ENCODE data around the gene STAT4.
"Not testable (repeated sequence)": the region's sequence is repeated elsewhere in the genome, so short reads cannot be mapped to it uniquely, and the experiment has no call there.

Gene STAT4

GRCh38 chr2:191013932-191014652, 136.7 kb downstream of the STAT4 start, which contains the start of gene STAT1:
TSS of gene STAT1 (minus strand) at chr2:191014171. CDS start at chr2:191010003, 4,168 bp downstream.
- DNase-seq (ENCODE audit: low read depth): peak; percentile 97

- no peak for DNase-seq (ENCODE audit: low read depth)
These were observed 137.2 kb downstream of the STAT4 start for GRCh38 chr2:191013682-191013931.

- no peak for DNase-seq (ENCODE audit: low read depth)
These were observed 137.7 kb downstream of the STAT4 start for GRCh38 chr2:191012845-191013681.

- DNase-seq (ENCODE audit: low read depth): no peak
These were observed 138.4 kb downstream of the STAT4 start for GRCh38 chr2:191012346-191012745.

- DNase-seq (ENCODE audit: low read depth): no peak
These were observed 139.6 kb downstream of the STAT4 start for GRCh38 chr2:191010887-191011885.

GRCh38 chr2:191009541-191010374, 141.0 kb downstream of the STAT4 start:
- no peak for DNase-seq (ENCODE audit: low read depth)

GRCh38 chr2:191008286-191008685, 142.5 kb downstream of the STAT4 start:
- DNase-seq (ENCODE audit: low read depth): no peak

- DNase-seq (ENCODE audit: low read depth): no peak
These were observed 143.6 kb downstream of the STAT4 start for GRCh38 chr2:191006997-191007783.

GRCh38 chr2:191006297-191006696, 144.5 kb downstream of the STAT4 start:
- no peak for DNase-seq (ENCODE audit: low read depth)

- DNase-seq (ENCODE audit: low read depth): no peak
These were observed 147.1 kb downstream of the STAT4 start for GRCh38 chr2:191003405-191004309.

GRCh38 chr2:191001624-191002023, 149.2 kb downstream of the STAT4 start:
- DNase-seq (ENCODE audit: low read depth): no peak

GRCh38 chr2:191001032-191001431, 149.8 kb downstream of the STAT4 start:
- no peak for DNase-seq (ENCODE audit: low read depth)

- no peak for DNase-seq (ENCODE audit: low read depth)
These were observed 150.7 kb downstream of the STAT4 start for GRCh38 chr2:190999949-191000665.

- no peak for DNase-seq (ENCODE audit: low read depth)
These were observed 151.7 kb downstream of the STAT4 start for GRCh38 chr2:190999058-190999457.

- no peak for DNase-seq (ENCODE audit: low read depth)
These were observed 153.2 kb downstream of the STAT4 start for GRCh38 chr2:190997526-190998113.

- DNase-seq (ENCODE audit: low read depth): no peak
These were observed 153.8 kb downstream of the STAT4 start for GRCh38 chr2:190996947-190997346.

GRCh38 chr2:190996338-190996946, 154.4 kb downstream of the STAT4 start:
- no peak for DNase-seq (ENCODE audit: low read depth)

GRCh38 chr2:190995315-190995714, 155.5 kb downstream of the STAT4 start:
- not testable (repeated sequence) for DNase-seq (ENCODE audit: low read depth)

All from activated T-cell treated with anti-CD3 and anti-CD28 coated beads for 24 hours (primary cell).